ENCODE data around the gene MCAT.
A peak's percentile ranks its signal among the peaks of the same experiment; 100 is the strongest.
"Not testable (repeated sequence)": the region's sequence is repeated elsewhere in the genome, so short reads cannot be mapped to it uniquely, and the experiment has no call there.

Gene MCAT

GRCh38 chr22:43152357-43153071 lies 9.3 kb upstream of the MCAT start:
- peak; percentile 18 to 43 for DNase-seq

GRCh38 chr22:43152003-43152356 lies 8.8 kb upstream of the MCAT start:
- DNase-seq: peak in 1 of 2 experiments; percentile 11

- DNase-seq: peak in 1 of 2 experiments; percentile 14
Observed at GRCh38 chr22:43151251-43152002, 8.2 kb upstream of the MCAT start, which contains the start of gene TSPO. TSPO (plus strand) TSS chr22:43151559; CDS start chr22:43159239, 7,680 bp downstream.

- no peak for DNase-seq
Observed at GRCh38 chr22:43150731-43151206, 7.6 kb upstream of the MCAT start.

GRCh38 chr22:43148581-43148980 lies 5.4 kb upstream of the MCAT start:
- no peak for DNase-seq

- peak; percentile 46 to 67 for DNase-seq
Observed at GRCh38 chr22:43147821-43148220, 4.6 kb upstream of the MCAT start.

- DNase-seq: not testable (repeated sequence)
Observed at GRCh38 chr22:43146332-43146731, 3.1 kb upstream of the MCAT start.

- not testable (repeated sequence) for DNase-seq
Observed at GRCh38 chr22:43145371-43145770, 2.2 kb upstream of the MCAT start.

- no peak for DNase-seq
Observed at GRCh38 chr22:43144949-43145348, 1.8 kb upstream of the MCAT start.

GRCh38 chr22:43136801-43137200 lies 6.4 kb downstream of the MCAT start:
- no peak for DNase-seq

GRCh38 chr22:43136255-43136654 lies 6.9 kb downstream of the MCAT start:
- peak; percentile 66 to 80 for DNase-seq

- no peak for DNase-seq
Observed at GRCh38 chr22:43135565-43135964, 7.6 kb downstream of the MCAT start.

- no peak for DNase-seq
Observed at GRCh38 chr22:43134553-43134952, 8.6 kb downstream of the MCAT start.

GRCh38 chr22:43133401-43133800 lies 9.8 kb downstream of the MCAT start:
- no peak for DNase-seq

- no peak for DNase-seq
Observed at GRCh38 chr22:43131773-43132501, 11.3 kb downstream of the MCAT start.

GRCh38 chr22:43129426-43130425 lies 13.5 kb downstream of the MCAT start:
- peak; percentile 64 to 68 for DNase-seq

GRCh38 chr22:43128928-43129424 lies 14.2 kb downstream of the MCAT start:
- no peak for DNase-seq

- DNase-seq: peak; percentile 33 to 36
Observed at GRCh38 chr22:43128116-43128515, 15.1 kb downstream of the MCAT start.

- no peak for DNase-seq
Observed at GRCh38 chr22:43127166-43127908, 15.9 kb downstream of the MCAT start.

- no peak for DNase-seq
Observed at GRCh38 chr22:43126501-43127165, 16.6 kb downstream of the MCAT start.
